ENCODE data around the gene SETBP1. TPM values are rescaled to one million over a fixed set of nuclear protein-coding genes. Genes with fewer than 3 reads are reported as not detected.

The SETBP1 gene
- total and polyA plus RNA-seq, 9 of the 15 experiments (the other 6 are each of a cell fraction or from before 2014, with no cell fraction given): under 0.01 to 0.13 (median 0.04) TPM

- TF ChIP-seq ETS2 (tag; IDR thresholded peaks at IDR 0.05; ENCODE audit: borderline replicate concordance, poor library complexity, severe bottlenecking): no peak
Observed at GRCh38 chr18:44699572-44700261, 19.0 kb downstream of the SETBP1 start (continued).

- in situ Hi-C loops (cut with MboI) (no loop called here), intact Hi-C loops (cut with micrococcal nuclease) (no loop called here)
- Histone ChIP-seq H3K36me3 (ENCODE audit: control insufficient read depth, insufficient read depth, low read length) (no peaks in the 10 kb centered on the region), H3K4me1 (replicated peaks in 1 of 2; ENCODE audit: control insufficient read depth in 2 of 2, insufficient read depth in 2 of 2, low read length in 2 of 2) (peaks cover 0 to 2% of the 10 kb centered on the region in 2 experiments; a peak in 3 of 5 replicates), H2AFZ (ENCODE audit: low read depth, low read length) (no peak overlapping the region), H3K79me2 (ENCODE audit: control insufficient read depth, insufficient read depth, low read length) (no peaks in the 10 kb centered on the region), H3K27me3 (ENCODE audit: control insufficient read depth in 2 of 2, insufficient read depth in 2 of 2, low read length in 2 of 2) (no peaks in the 10 kb centered on the region), H3K4me2 (ENCODE audit: insufficient read depth, low read length) (no peak overlapping the region), H3K9me3 (replicated peaks; ENCODE audit: control insufficient read depth, insufficient read depth, low read depth, low read length) (no peaks in the 10 kb centered on the region), H3K27ac (ENCODE audit: extremely low read depth, low read depth, low read length) (no peak overlapping the region), H3K9ac (ENCODE audit: insufficient read depth in 1 of 2, low read depth in 2 of 2, low read length in 2 of 2) (no peak overlapping the region), H3K4me3 (no peak overlapping the region), H3K9me1 (ENCODE audit: control insufficient read depth, insufficient read depth, low read length) (no peaks in the 10 kb centered on the region), H4K20me1 (replicated peaks; ENCODE audit: control insufficient read depth, insufficient read depth, low read length) (no peaks in the 10 kb centered on the region)
- no TSS peak for BruUV-seq (replicated peaks)
- ChIA-PET CTCF (ENCODE audit: low intra/inter-chr PET ratio) (no interaction called here), POLR2A (no interaction called here)
- FAIRE-seq (no peak), ATAC-seq (0 out of 3 replicates have a peak, but pooled peaks have one; percentile 32), DNase-seq (ENCODE audit: extremely low read depth in 1 of 4, low spot score in 3 of 4) (no peak)
- 0% methylated on average over 5 of the region's 5 CpGs for whole genome bisulfite sequencing (ENCODE audit: insufficient coverage, low coverage, missing lambda C conversion rate)
- TF ChIP-seq PYGO2 (tag; IDR thresholded peaks at IDR 0.05) (no peak), ZNF766 (CRISPR knock-in tag; conservative IDR thresholded peaks at IDR 0.05) (peak; percentile 95)
Observed at GRCh38 chr18:44700652-44701051, 20.0 kb downstream of the SETBP1 start.

GRCh38 chr18:44701227-44701626, 20.5 kb downstream of the SETBP1 start:
- Histone ChIP-seq H3K79me2 (ENCODE audit: control insufficient read depth, insufficient read depth, low read length) (no peaks in the 10 kb centered on the region), H3K4me3 (no peak overlapping the region), H4K20me1 (replicated peaks; ENCODE audit: control insufficient read depth, insufficient read depth, low read length) (no peaks in the 10 kb centered on the region), H3K9ac (ENCODE audit: insufficient read depth in 1 of 2, low read depth in 2 of 2, low read length in 2 of 2) (no peak overlapping the region), H3K9me1 (ENCODE audit: control insufficient read depth, insufficient read depth, low read length) (no peaks in the 10 kb centered on the region), H3K9me3 (replicated peaks; ENCODE audit: control insufficient read depth, insufficient read depth, low read depth, low read length) (no peaks in the 10 kb centered on the region), H3K27ac (ENCODE audit: extremely low read depth, low read depth, low read length) (no peak overlapping the region), H3K4me1 (replicated peaks in 1 of 2; ENCODE audit: control insufficient read depth in 2 of 2, insufficient read depth in 2 of 2, low read length in 2 of 2) (peaks cover 0 to 2% of the 10 kb centered on the region in 2 experiments; a peak in 3 of 5 replicates), H3K4me2 (ENCODE audit: insufficient read depth, low read length) (no peak overlapping the region), H2AFZ (ENCODE audit: low read depth, low read length) (no peak overlapping the region), H3K36me3 (ENCODE audit: control insufficient read depth, insufficient read depth, low read length) (no peaks in the 10 kb centered on the region), H3K27me3 (ENCODE audit: control insufficient read depth in 2 of 2, insufficient read depth in 2 of 2, low read length in 2 of 2) (no peaks in the 10 kb centered on the region)
- CTCF ChIA-PET (ENCODE audit: low intra/inter-chr PET ratio): no interaction called here
- ATAC-seq (no peak), FAIRE-seq (no peak), DNase-seq (ENCODE audit: extremely low read depth in 1 of 4, low spot score in 3 of 4) (no peak)
- 13% methylated on average over 10 of the region's 10 CpGs for WGBS (ENCODE audit: insufficient coverage, low coverage, missing lambda C conversion rate)
- in situ Hi-C loops (cut with MboI): no loop called here
- intact Hi-C loops (cut with micrococcal nuclease): no loop called here
- POLR2A ChIA-PET: no interaction called here
- BruUV-seq (replicated peaks): no TSS peak
- TF ChIP-seq E2F8 (IDR thresholded peaks at IDR 0.05; ENCODE audit: low read depth, partially characterized antibody) (no peak), ZNF277 (CRISPR knock-in tag; IDR thresholded peaks at IDR 0.05; ENCODE audit: borderline replicate concordance) (no peak), ZNF76 (CRISPR knock-in tag; IDR thresholded peaks at IDR 0.05; ENCODE audit: borderline replicate concordance) (no peak), ETS2 (tag; IDR thresholded peaks at IDR 0.05; ENCODE audit: borderline replicate concordance, poor library complexity, severe bottlenecking) (no peak), ARID2 (IDR thresholded peaks at IDR 0.05) (no peak), PML (IDR thresholded peaks at IDR 0.05; ENCODE audit: low read length) (no peak), ZNF324 (CRISPR knock-in tag; IDR thresholded peaks at IDR 0.05) (no peak)
